DOHH2 (cell line): Measurements from ENCODE around the gene TAF1B.

Source experiments
- H3F3A ChIP-seq: fragments of 200-600 bp; sonication (generic), shearing (Covaris generic); 2 replicates; pipeline ENCODE4 v1.6.0; 2016; ENCODE audit warnings: antibody characterized with exemption, mild to moderate bottlenecking; ENCODE audit not compliant: control insufficient read depth, insufficient read depth
- H3K27ac ChIP-seq: fragments of 200-600 bp; sonication (generic); 2 replicates; pipeline ENCODE4 v1.5.1; 2014; ENCODE audit warnings: low read depth, mild to moderate bottlenecking, low read length, moderate library complexity
- H3K27me3 ChIP-seq: fragments of 200-600 bp; sonication (generic); 2 replicates; pipeline ENCODE4 v1.6.1; 2014; ENCODE audit warnings: mild to moderate bottlenecking, low read length, mixed read lengths; ENCODE audit not compliant: control insufficient read depth
- H3K36me3 ChIP-seq: fragments of 200-600 bp; sonication (generic); 2 replicates; pipeline ENCODE4 v1.6.1; 2014; ENCODE audit warnings: mild to moderate bottlenecking, low read length, moderate library complexity, mixed read lengths; ENCODE audit not compliant: control insufficient read depth
- H3K4me1 ChIP-seq: fragments of 200-600 bp; sonication (generic); 2 replicates; pipeline ENCODE4 v1.6.1; 2014; ENCODE audit warnings: mild to moderate bottlenecking, low read length, mixed read lengths; ENCODE audit not compliant: control insufficient read depth
- H3K4me2 ChIP-seq: fragments of 200-600 bp; sonication (generic); 2 replicates; pipeline ENCODE4 v1.6.0; 2014; ENCODE audit warnings: mild to moderate bottlenecking, low read length, moderate library complexity
- H3K4me3 ChIP-seq: fragments of 200-600 bp; sonication (generic); 2 replicates; pipeline ENCODE4 v1.5.1; 2014; ENCODE audit warnings: mild to moderate bottlenecking, low read length, mixed read lengths
- H3K79me2 ChIP-seq: fragments of 200-600 bp; sonication (generic); 2 replicates; pipeline ENCODE4 v1.6.1; 2014; ENCODE audit warnings: mild to moderate bottlenecking, low read length, mixed read lengths; ENCODE audit not compliant: control insufficient read depth
- H3K9me2 ChIP-seq: fragments of 200-600 bp; sonication (generic); replicated peaks from 2 replicates; pipeline ENCODE4 v1.6.1; 2014; ENCODE audit warnings: mild to moderate bottlenecking, low read length, mixed read lengths; ENCODE audit not compliant: control insufficient read depth
- H3K9me3 ChIP-seq: fragments of 200-600 bp; sonication (generic); 2 replicates; pipeline ENCODE4 v1.6.1; 2014; ENCODE audit warnings: antibody characterized with exemption, low read length, mixed read lengths; ENCODE audit not compliant: control insufficient read depth, insufficient read depth
- H4K20me1 ChIP-seq: fragments of 200-600 bp; sonication (generic); 2 replicates; pipeline ENCODE4 v1.6.0; 2014; ENCODE audit warnings: low read depth, mild to moderate bottlenecking, antibody characterized with exemption, low read length, moderate library complexity; ENCODE audit not compliant: control insufficient read depth, insufficient read depth
- EZH2phosphoT487 ChIP-seq: fragments of 200-600 bp; sonication (generic); IDR thresholded peaks from 2 replicates; pipeline ENCODE4 v1.6.1; 2017; ENCODE audit warnings: borderline replicate concordance, mild to moderate bottlenecking, antibody characterized with exemption, low read length, moderate library complexity, mixed read lengths
- TF ChIP-seq, protein P1 (sequence below): fragments of 200-600 bp; sonication (generic); IDR thresholded peaks from one replicate; pipeline ENCODE4 v1.5.1; 2014; ENCODE audit warnings: antibody characterized with exemption, mild to moderate bottlenecking, low read depth, low read length; ENCODE audit not compliant: poor library complexity, severe bottlenecking

Gene TAF1B

DNA sequence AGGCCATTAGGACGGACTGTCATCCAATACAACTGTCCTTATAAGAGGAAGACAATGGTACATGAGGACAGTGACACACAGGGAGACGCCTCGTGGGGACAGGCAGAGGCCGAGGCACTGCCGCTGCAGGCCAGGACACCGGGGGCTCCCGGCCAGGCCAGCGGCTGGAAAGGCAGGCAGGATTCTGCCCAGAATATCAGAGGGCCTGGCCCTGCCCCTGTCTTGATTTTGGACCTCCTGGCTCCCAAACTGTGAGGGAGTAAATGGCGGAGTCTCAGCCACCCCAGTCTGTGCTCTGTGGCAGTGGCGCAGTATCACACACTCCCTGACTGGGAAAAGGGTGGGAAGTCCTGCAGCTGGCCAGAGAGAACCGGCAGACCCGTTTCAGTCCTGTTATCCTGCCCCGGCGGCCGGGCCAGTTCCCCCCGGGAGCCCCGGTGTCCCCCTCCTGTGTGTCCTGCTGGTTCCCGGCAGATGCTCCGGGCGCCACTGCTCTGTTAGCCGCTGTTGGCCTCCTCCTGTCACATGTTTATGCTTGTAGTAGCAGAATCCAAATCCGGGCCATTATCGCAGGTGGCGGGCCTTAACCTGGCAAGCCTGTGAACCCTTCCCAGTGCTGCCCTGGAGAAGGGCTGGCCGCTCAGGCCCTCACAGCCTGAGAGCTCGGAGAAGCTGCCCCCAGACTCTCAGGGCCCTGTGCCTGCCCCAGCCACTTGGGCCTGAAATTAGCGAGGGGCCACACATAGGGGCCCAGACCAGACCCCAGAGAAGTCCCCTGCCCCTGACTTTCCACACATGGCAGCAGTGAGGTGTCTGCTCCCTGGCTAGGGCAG lies 31.4 kb upstream of the TAF1B start:
- Histone ChIP-seq H3F3A (no peaks in the 10 kb centered on the region), H3K9me3 (no peaks in the 10 kb centered on the region), H3K4me2 (no peak overlapping the region), H3K9me2 (no peaks in the 10 kb centered on the region), H3K4me3 (no peak overlapping the region), H3K4me1 (peaks cover 3% of the 10 kb centered on the region), H3K36me3 (no peaks in the 10 kb centered on the region), H3K27ac (no peak overlapping the region), H3K27me3 (peaks cover 6% of the 10 kb centered on the region; the same call in 1 of the 2 replicates), H4K20me1 (no peaks in the 10 kb centered on the region), H3K79me2 (no peaks in the 10 kb centered on the region)
- TF ChIP-seq EZH2phosphoT487, result no peak
- TF ChIP-seq, protein P1, sequence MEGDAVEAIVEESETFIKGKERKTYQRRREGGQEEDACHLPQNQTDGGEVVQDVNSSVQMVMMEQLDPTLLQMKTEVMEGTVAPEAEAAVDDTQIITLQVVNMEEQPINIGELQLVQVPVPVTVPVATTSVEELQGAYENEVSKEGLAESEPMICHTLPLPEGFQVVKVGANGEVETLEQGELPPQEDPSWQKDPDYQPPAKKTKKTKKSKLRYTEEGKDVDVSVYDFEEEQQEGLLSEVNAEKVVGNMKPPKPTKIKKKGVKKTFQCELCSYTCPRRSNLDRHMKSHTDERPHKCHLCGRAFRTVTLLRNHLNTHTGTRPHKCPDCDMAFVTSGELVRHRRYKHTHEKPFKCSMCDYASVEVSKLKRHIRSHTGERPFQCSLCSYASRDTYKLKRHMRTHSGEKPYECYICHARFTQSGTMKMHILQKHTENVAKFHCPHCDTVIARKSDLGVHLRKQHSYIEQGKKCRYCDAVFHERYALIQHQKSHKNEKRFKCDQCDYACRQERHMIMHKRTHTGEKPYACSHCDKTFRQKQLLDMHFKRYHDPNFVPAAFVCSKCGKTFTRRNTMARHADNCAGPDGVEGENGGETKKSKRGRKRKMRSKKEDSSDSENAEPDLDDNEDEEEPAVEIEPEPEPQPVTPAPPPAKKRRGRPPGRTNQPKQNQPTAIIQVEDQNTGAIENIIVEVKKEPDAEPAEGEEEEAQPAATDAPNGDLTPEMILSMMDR, result no peak

- Histone ChIP-seq H3K4me3 (no peak overlapping the region), H3K4me1 (peaks cover 3% of the 10 kb centered on the region), H3F3A (no peaks in the 10 kb centered on the region), H3K27me3 (peaks cover 6% of the 10 kb centered on the region; the same call in 1 of the 2 replicates), H4K20me1 (no peaks in the 10 kb centered on the region), H3K27ac (no peak overlapping the region), H3K36me3 (no peaks in the 10 kb centered on the region), H3K79me2 (no peaks in the 10 kb centered on the region), H3K9me3 (no peaks in the 10 kb centered on the region), H3K9me2 (no peaks in the 10 kb centered on the region), H3K4me2 (no peak overlapping the region)
- TF ChIP-seq EZH2phosphoT487, result no peak
- TF ChIP-seq, protein P1, result no peak
Observed at GRCh38 chr2:9812945-9813311, 30.3 kb upstream of the TAF1B start.

- H3K36me3 ChIP-seq, result no peaks in the 10 kb centered on the region
- H3K9me2 ChIP-seq, result no peaks in the 10 kb centered on the region
- no peaks in the 10 kb centered on the region for H3K9me3 ChIP-seq
- no peaks in the 10 kb centered on the region for H3K79me2 ChIP-seq
- peaks cover 3% of the 10 kb centered on the region for H3K4me1 ChIP-seq
- H3K27ac ChIP-seq, result no peak overlapping the region
- no peak overlapping the region for H3K4me3 ChIP-seq
- TF ChIP-seq, protein P1, result peak; percentile 96
- no peak for TF ChIP-seq EZH2phosphoT487
- peaks cover 6% of the 10 kb centered on the region; the same call in 1 of the 2 replicates for H3K27me3 ChIP-seq
- no peaks in the 10 kb centered on the region for H4K20me1 ChIP-seq
- no peak overlapping the region for H3K4me2 ChIP-seq
- H3F3A ChIP-seq, result no peaks in the 10 kb centered on the region
Observed at GRCh38 chr2:9813312-9814128, 29.8 kb upstream of the TAF1B start.
